HepG2 (cell line): ENCODE measurements around the gene CA10. TPM values are rescaled to one million over a fixed set of nuclear protein-coding genes. Genes with fewer than 3 reads are reported as not detected.

ENCODE experiments used
- ATAC-seq: fragments of 200-7000 bp; cut with Tn5 transposase; 3 replicates; pipeline ENCODE4 v1.9.1; 2020; ENCODE audit warnings: mild to moderate bottlenecking, moderate library complexity
- BruUV-seq: library from RNA; stranded (reverse); fragments of 400-500 nt; replicated peaks from 2 replicates; lab custom pipeline; 2021; lab: Mats Ljungman, UMichigan
- CTCF ChIA-PET: fragments of 300-600 bp; formaldehyde crosslinking; extraction: SDS; loops from one replicate; lab custom pipeline; 2021; ENCODE audit warnings: low total read pairs, inconsistent platforms, low intra/inter-chr PET ratio; lab: Yijun Ruan, JAX
- POLR2A ChIA-PET: fragments of 350-600 bp; sonication (Branson Sonifier 250); formaldehyde crosslinking; loops from one replicate; lab custom pipeline; 2020; ENCODE audit warnings: antibody characterized with exemption, inconsistent platforms; lab: Yijun Ruan, JAX
- DNase-seq: peaks from one replicate; pipeline ENCODE4 v3.0.0-alpha.2; 2015; ENCODE audit warnings: low spot score
- FAIRE-seq: peaks from 3 replicates; lab custom pipeline; 2011; peaks lifted over from hg19 to GRCh38; lab: Jason Lieb, UNC
- H2AFZ ChIP-seq: one replicate; pipeline ENCODE4 v1.6.1; 2011; ENCODE audit warnings: low read length, inconsistent platforms
- H3K27ac ChIP-seq: fragments of 300-600 bp; 3 replicates; pipeline ENCODE4 v1.8.0; 2011; ENCODE audit warnings: mixed run types, mild to moderate bottlenecking, mixed read lengths, low read length, inconsistent platforms; ENCODE audit not compliant: insufficient read depth; ENCODE audit errors: extremely low read length
- H3K27me3 ChIP-seq, 2 experiments: fragments of 200-600 bp in 1 of 2; 2 replicates in 1 of 2; 3 replicates in 1 of 2; pipeline versions ENCODE4 v1.6.0 to v1.8.0; 2011; ENCODE audit warnings: low read length in 2 of 2, mild to moderate bottlenecking in 2 of 2, moderate library complexity in 2 of 2, inconsistent platforms in 1 of 2; ENCODE audit not compliant: insufficient read depth in 2 of 2, control insufficient read depth in 1 of 2
- H3K36me3 ChIP-seq, 2 experiments: fragments of 200-600 bp in 1 of 2; replicated peaks in 1 of 2; 2 replicates in 1 of 2; 3 replicates in 1 of 2; pipeline versions ENCODE4 v1.5.1 to v1.8.0; 2011; ENCODE audit warnings: low read length in 2 of 2, inconsistent platforms in 1 of 2; ENCODE audit not compliant: insufficient read depth in 2 of 2, control insufficient read depth in 1 of 2
- H3K4me1 ChIP-seq: 2 replicates; pipeline ENCODE4 v1.5.1; 2012; ENCODE audit warnings: low read length, inconsistent platforms; ENCODE audit not compliant: insufficient read depth
- H3K4me2 ChIP-seq: 2 replicates; pipeline ENCODE4 v1.6.0; 2011; ENCODE audit warnings: low read depth, low read length, inconsistent platforms
- H3K4me3 ChIP-seq, 3 experiments: fragments of 200-600 bp in 1 of 3; sonication (generic), shearing (Covaris generic) in 1 of 3; replicated peaks in 1 of 3; 2 replicates each; pipeline ENCODE4 v1.5.1; 2011 to 2016; ENCODE audit warnings: low read length in 3 of 3, inconsistent platforms in 2 of 3, low read depth in 2 of 3, mild to moderate bottlenecking in 2 of 3, control low read depth in 1 of 3, mixed read lengths in 1 of 3; ENCODE audit not compliant: insufficient read depth in 1 of 3
- H3K79me2 ChIP-seq: one replicate; pipeline ENCODE4 v1.6.1; 2011; ENCODE audit warnings: low read length, inconsistent platforms; ENCODE audit not compliant: insufficient read depth
- H3K9ac ChIP-seq: 2 replicates; pipeline ENCODE4 v1.6.0; 2011; ENCODE audit warnings: mild to moderate bottlenecking, low read depth, low read length, inconsistent platforms; ENCODE audit not compliant: insufficient read depth
- H3K9me3 ChIP-seq: 2 replicates; pipeline ENCODE4 v1.5.1; 2012; ENCODE audit warnings: mild to moderate bottlenecking, low read length
- H4K20me1 ChIP-seq: 2 replicates; pipeline ENCODE4 v1.6.0; 2011; ENCODE audit warnings: inconsistent platforms, mild to moderate bottlenecking, low read length, moderate library complexity; ENCODE audit not compliant: insufficient read depth
- BORCS8-MEF2B ChIP-seq: sonication (generic); formaldehyde crosslinking; IDR thresholded peaks from 2 replicates; pipeline ENCODE4 v1.8.0; 2022; ENCODE audit warnings: mild to moderate bottlenecking, missing genetic modification reagents
- CHD2 ChIP-seq: IDR thresholded peaks from 2 replicates; pipeline ENCODE4 v1.6.1; 2011; ENCODE audit warnings: low read depth, low read length, improper control_type of control experiment
- GATA4 ChIP-seq: sonication (generic); IDR thresholded peaks from 2 replicates; pipeline ENCODE4 v1.6.1; 2016; ENCODE audit warnings: antibody characterized with exemption, low read depth, borderline replicate concordance
- MLLT10 ChIP-seq: sonication (generic); formaldehyde crosslinking; IDR thresholded peaks from 2 replicates; pipeline ENCODE4 v1.4.0; 2020; ENCODE audit warnings: missing genetic modification reagents
- MTF1 ChIP-seq: sonication (generic); formaldehyde crosslinking; IDR thresholded peaks from 2 replicates; pipeline ENCODE4 v1.5.0; 2020; ENCODE audit warnings: missing genetic modification reagents
- MXD3 ChIP-seq: IDR thresholded peaks from 2 replicates; pipeline ENCODE4 v1.6.1; 2016; ENCODE audit warnings: mild to moderate bottlenecking, missing biosample characterization, missing genetic modification reagents
- MXI1 ChIP-seq: IDR thresholded peaks from 3 replicates; pipeline ENCODE4 v1.6.1; 2012; ENCODE audit warnings: low read depth, low read length, inconsistent platforms, borderline replicate concordance
- SMAD9 ChIP-seq: sonication (generic); formaldehyde crosslinking; IDR thresholded peaks from 2 replicates; pipeline ENCODE4 v1.5.1; 2020; ENCODE audit warnings: mild to moderate bottlenecking, missing genetic modification reagents
- TBX3 ChIP-seq: fragments of 450-650 bp; IDR thresholded peaks from 2 replicates; pipeline ENCODE4 v1.6.1; 2017; ENCODE audit warnings: antibody characterized with exemption, mild to moderate bottlenecking, inconsistent platforms, borderline replicate concordance
- TEAD3 ChIP-seq: optimal IDR thresholded peaks from 2 replicates; pipeline ENCODE3; 2016; ENCODE audit warnings: borderline replicate concordance
- ZMYM3 ChIP-seq: sonication (generic); formaldehyde crosslinking; IDR thresholded peaks from 2 replicates; pipeline ENCODE4 v1.5.1; 2020; ENCODE audit warnings: mild to moderate bottlenecking, missing genetic modification reagents
- ZNF136 ChIP-seq: sonication (generic); formaldehyde crosslinking; IDR thresholded peaks from 2 replicates; pipeline ENCODE4 v1.8.1; 2022; ENCODE audit warnings: low read depth, mild to moderate bottlenecking, moderate library complexity, missing genetic modification reagents
- ZNF17 ChIP-seq: sonication (generic); formaldehyde crosslinking; IDR thresholded peaks from 2 replicates; pipeline ENCODE4 v1.5.0; 2020; ENCODE audit warnings: mild to moderate bottlenecking, missing genetic modification reagents
- ZNF343 ChIP-seq: sonication (generic); formaldehyde crosslinking; IDR thresholded peaks from 2 replicates; pipeline ENCODE4 v1.4.0; 2020; ENCODE audit warnings: mild to moderate bottlenecking, missing genetic modification reagents
- ZNF547 ChIP-seq: sonication (generic); formaldehyde crosslinking; IDR thresholded peaks from 2 replicates; pipeline ENCODE4 v1.5.1; 2020; ENCODE audit warnings: mild to moderate bottlenecking, missing genetic modification reagents
- ZNF552 ChIP-seq: sonication (generic); formaldehyde crosslinking; IDR thresholded peaks from 2 replicates; pipeline ENCODE4 v1.9.0; 2022; ENCODE audit warnings: missing genetic modification reagents, mild to moderate bottlenecking, borderline replicate concordance
- ZSCAN12 ChIP-seq: sonication (generic); formaldehyde crosslinking; IDR thresholded peaks from 2 replicates; pipeline ENCODE4 v1.9.0; 2021; ENCODE audit warnings: mild to moderate bottlenecking, missing genetic modification reagents
- ZUFSP ChIP-seq: sonication (generic); formaldehyde crosslinking; IDR thresholded peaks from 2 replicates; pipeline ENCODE4 v1.9.0; 2021; ENCODE audit warnings: missing genetic modification reagents, mild to moderate bottlenecking, borderline replicate concordance
- WGBS: methylation state at CpG from one replicate; pipeline ENCODE4 v1.1.6; 2017; ENCODE audit warnings: low lambda C conversion rate; 5-methylcytosine and 5-hydroxymethylcytosine counted together
- in situ Hi-C: cut with HindIII; loops from 2 replicates; pipeline ENCODE4 v1.10.0; 2017; ENCODE audit warnings: low pct_unique_long_range_greater_than_20kb; ENCODE audit not compliant: extremely low pct_ligation_motif_present
- intact Hi-C: fragments of 100-400 bp; cut with micrococcal nuclease; formaldehyde crosslinking; loops from one replicate; pipeline ENCODE4 v1.10.0; 2022; ENCODE audit not compliant: unreplicated experiment
- polyA plus RNA-seq, 8 experiments: library from polyadenylated mRNA; depleted of rRNA in 3 of 8; stranded (reverse) in 7 of 8; unstranded in 1 of 8; fragments of >200 nt; fragmentation: Illumina TruSeq in 4 of 8; extraction: Trizol in 4 of 8; gene quantifications; 2 replicates each; pipeline versions ENCODE4 v1.2.1 to v1.2.3, GENCODE V29; 2011 to 2016; ENCODE audit warnings: low read depth in 4 of 8, missing spikeins in 1 of 8, mixed read lengths in 1 of 8; ENCODE audit not compliant: insufficient read depth in 1 of 8
- total RNA-seq, 5 experiments: library from RNA; depleted of rRNA; stranded (reverse); fragments of >200 nt; fragmentation: Illumina TruSeq; extraction: Trizol; gene quantifications; 2 replicates each; pipeline ENCODE4 v1.2.3, GENCODE V29; 2016; ENCODE audit warnings: low read depth in 1 of 5

CA10 gene
- total and polyA plus RNA-seq, 2 of the 13 experiments (the other 11 are each of a cell fraction or from before 2014, with no cell fraction given) = not detected

GRCh38 chr17:52064791-52065211, 93.7 kb downstream of the CA10 start:
- H3K4me3 ChIP-seq = no peak overlapping the region
- TF ChIP-seq ZNF17 (CRISPR knock-in tag) (no peak), ZMYM3 (CRISPR knock-in tag) (no peak), CHD2 (no peak), ZSCAN12 (CRISPR knock-in tag) (no peak), MXI1 (no peak), GATA4 (no peak), MXD3 (CRISPR knock-in tag) (no peak), TBX3 (no peak), SMAD9 (CRISPR knock-in tag) (no peak), ZNF136 (CRISPR knock-in tag) (no peak)
- FAIRE-seq = no peak
- ChIA-PET CTCF (no interaction called here), POLR2A (no interaction called here)
- no peaks in the 10 kb centered on the region for H3K4me1 ChIP-seq
- H3K9ac ChIP-seq = no peak overlapping the region
- peaks cover 92% of the 10 kb centered on the region for H3K9me3 ChIP-seq
- BruUV-seq = no TSS peak
- no peak overlapping the region for H2AFZ ChIP-seq
- no peaks in the 10 kb centered on the region for H3K79me2 ChIP-seq
- no peaks in the 10 kb centered on the region for H4K20me1 ChIP-seq
- H3K4me2 ChIP-seq = no peak overlapping the region
- in situ Hi-C loops (no loop called here), intact Hi-C loops (no loop called here)
- no peak for ATAC-seq
- H3K27me3 ChIP-seq = no peaks in the 10 kb centered on the region
- WGBS = 0% methylated on average over 2 of the region's 2 CpGs
- H3K27ac ChIP-seq = no peak overlapping the region
- no peaks in the 10 kb centered on the region for H3K36me3 ChIP-seq
- DNase-seq = no peak

GRCh38 chr17:52049496-52049895, 109.0 kb downstream of the CA10 start:
- Histone ChIP-seq H2AFZ (no peak overlapping the region), H3K4me2 (no peak overlapping the region), H3K27ac (no peak overlapping the region), H3K4me1 (no peaks in the 10 kb centered on the region), H4K20me1 (no peaks in the 10 kb centered on the region), H3K27me3 (no peaks in the 10 kb centered on the region), H3K79me2 (no peaks in the 10 kb centered on the region), H3K9me3 (0 out of 2 replicates have a peak, but pooled peaks cover 7% of the 10 kb centered on the region), H3K9ac (no peak overlapping the region), H3K4me3 (no peak overlapping the region), H3K36me3 (no peaks in the 10 kb centered on the region)
- TF ChIP-seq ZNF552 (CRISPR knock-in tag) (no peak), ZNF547 (CRISPR knock-in tag) (no peak), ZNF343 (no peak), MTF1 (CRISPR knock-in tag) (no peak), MLLT10 (no peak), ZUFSP (CRISPR knock-in tag) (no peak), BORCS8-MEF2B (no peak), TEAD3 (no peak)
- DNase-seq (no peak), ATAC-seq (no peak), FAIRE-seq (no peak)
- CTCF ChIA-PET = no interaction called here
- intact Hi-C loops (no loop called here), in situ Hi-C loops (no loop called here)
- WGBS = 0% methylated on average over 1 of the region's 1 CpG
- BruUV-seq = no TSS peak
- POLR2A ChIA-PET = no interaction called here
